ENCODE results near the gene ATP8A2. TPM values are rescaled to one million over a fixed set of nuclear protein-coding genes. Genes with fewer than 3 reads are reported as not detected.

ATP8A2 gene
- total and polyA plus RNA-seq, 2 of the 8 experiments (the other 6 are each of a cell fraction or from before 2014, with no cell fraction given) = 2.4 to 8.3 TPM

GRCh38 chr13:25607096-25607495, 235.3 kb downstream of the ATP8A2 start (continued):
- TF ChIP-seq CBX8 (IDR thresholded peaks at IDR 0.05; ENCODE audit: borderline replicate concordance, low read depth, low read length) (no peak), GTF2F1 (IDR thresholded peaks at IDR 0.05; ENCODE audit: borderline replicate concordance, low read depth, low read length) (no peak), ASH2L (IDR thresholded peaks at IDR 0.05; ENCODE audit: low read length) (no peak)

Measured in H1 (cell line).